GM04503 (cell line): ENCODE results near the gene TTC7B.

Experiments
- DNase-seq: peaks from one replicate; pipeline ENCODE4 v3.0.0-alpha.2; 2012; ENCODE audit warnings: low read depth

The TTC7B gene

GRCh38 chr14:90576581-90576980, 239.6 kb downstream of the TTC7B start:
- DNase-seq = peak; percentile 42

DNA sequence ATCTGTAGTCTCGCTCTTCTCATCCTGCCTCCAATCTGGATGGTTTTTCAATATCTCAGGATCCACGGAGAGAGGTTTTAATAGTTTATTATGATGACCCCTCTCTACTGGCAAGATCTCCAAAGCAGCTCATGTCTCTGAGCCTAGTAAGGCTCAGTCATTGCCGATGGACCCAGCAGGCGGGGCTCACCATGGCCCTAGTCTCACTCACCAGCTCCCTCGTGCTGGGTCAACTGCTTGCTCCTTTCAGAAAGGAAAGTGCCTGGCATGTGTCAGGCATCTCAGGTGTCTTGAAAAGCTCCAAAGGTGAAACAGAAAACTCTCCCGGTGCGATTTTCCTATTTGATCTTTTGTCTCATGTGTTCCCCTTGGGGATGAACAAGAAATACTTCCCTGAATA, 240.4 kb downstream of the TTC7B start:
- no peak for DNase-seq

DNA sequence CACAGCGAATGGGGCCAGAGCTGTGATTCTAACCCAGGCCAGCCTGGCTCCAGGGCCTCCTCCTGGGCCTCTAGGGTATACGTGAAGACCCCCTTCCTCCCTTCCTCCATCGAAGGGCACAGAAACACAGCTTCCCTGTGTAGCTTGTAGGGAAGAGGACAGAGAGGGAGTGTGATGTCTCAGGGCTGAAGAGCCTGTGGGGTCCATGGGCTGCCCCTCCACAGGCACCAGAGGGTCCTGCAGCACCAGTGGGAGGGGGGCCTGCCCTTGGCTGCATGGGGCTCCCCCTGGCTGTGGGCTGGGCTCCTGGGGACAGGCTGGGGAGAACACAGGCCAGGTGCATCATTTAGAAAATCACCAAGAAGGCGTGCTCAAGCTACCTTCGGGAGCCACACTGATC, 240.9 kb downstream of the TTC7B start:
- DNase-seq = no peak

DNA sequence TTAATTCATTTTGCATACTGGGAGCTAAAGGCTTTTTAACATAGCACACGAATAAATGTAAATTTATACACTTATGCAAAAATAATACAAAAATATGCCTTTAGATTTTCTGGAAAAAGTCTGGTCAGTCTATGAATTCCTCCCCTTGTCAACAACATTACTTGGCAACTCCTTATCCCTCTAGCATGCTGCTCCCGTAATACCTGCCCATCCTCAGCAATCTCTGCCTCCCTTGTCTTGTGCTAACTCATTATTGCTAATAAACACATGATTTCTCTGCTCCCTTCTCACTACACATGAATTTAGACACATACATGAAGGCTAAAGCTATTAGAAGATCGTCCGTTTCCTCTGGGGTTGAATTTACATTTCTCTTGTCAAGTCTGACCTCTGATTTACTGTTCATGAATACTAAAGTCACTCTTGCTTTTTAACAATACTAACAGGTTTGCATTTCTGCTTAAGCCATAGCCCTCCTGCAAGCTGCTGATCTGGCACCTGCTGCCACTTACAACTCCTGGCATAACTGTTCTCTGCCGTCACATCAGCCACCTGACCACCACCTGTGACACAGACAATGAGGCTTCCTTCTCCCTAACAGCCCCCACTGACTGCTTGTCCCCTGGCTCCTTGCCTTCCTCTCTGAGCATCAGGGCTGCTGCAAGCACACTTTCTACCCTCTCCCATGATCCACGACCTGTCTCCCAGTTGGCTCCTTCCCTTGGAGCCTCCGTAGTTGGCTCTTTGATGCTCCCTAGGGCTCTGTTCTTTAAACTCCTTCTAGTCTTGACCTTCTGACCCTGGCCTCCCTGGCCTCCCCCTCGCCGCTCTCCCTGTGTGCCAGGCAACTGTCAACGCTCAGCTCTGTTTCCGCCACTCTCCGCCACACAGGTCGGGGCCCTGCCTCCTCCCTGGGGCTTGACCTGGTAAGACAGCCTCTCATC, 241.8 kb downstream of the TTC7B start:
- DNase-seq = no peak

DNA sequence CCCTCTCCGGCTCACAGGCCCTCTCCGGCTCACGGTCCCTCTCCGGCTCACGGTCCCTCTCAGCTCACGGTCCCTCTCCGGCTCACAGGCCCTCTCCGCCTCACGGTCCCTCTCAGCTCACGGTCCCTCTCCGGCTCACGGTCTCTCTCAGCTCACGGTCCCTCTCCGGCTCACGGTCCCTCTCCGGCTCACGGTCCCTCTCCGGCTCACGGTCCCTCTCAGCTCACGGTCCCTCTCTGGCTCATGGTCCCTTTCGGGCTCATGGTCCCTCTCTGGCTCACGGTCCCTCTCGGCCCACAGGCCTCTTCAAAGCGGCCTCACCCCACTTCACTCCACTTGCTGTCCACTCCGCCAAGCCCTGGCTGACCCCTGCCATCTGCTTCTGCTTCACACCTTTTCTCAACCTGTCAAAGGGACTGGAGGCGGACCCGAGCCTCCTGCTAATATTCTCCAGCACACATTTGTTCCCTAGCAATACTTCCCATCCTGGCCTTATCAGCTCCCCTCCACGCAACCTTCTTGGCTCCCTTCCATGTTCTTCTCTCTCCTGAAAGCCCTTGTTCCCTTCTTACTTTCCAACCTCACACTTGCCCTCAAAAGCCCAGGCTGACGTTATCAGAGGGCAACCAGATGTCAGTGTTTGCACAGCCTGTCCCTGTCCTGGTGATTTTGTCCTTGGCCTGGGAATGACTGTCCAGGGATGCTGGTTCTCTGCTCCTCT, 242.7 kb downstream of the TTC7B start:
- DNase-seq = no peak

DNA sequence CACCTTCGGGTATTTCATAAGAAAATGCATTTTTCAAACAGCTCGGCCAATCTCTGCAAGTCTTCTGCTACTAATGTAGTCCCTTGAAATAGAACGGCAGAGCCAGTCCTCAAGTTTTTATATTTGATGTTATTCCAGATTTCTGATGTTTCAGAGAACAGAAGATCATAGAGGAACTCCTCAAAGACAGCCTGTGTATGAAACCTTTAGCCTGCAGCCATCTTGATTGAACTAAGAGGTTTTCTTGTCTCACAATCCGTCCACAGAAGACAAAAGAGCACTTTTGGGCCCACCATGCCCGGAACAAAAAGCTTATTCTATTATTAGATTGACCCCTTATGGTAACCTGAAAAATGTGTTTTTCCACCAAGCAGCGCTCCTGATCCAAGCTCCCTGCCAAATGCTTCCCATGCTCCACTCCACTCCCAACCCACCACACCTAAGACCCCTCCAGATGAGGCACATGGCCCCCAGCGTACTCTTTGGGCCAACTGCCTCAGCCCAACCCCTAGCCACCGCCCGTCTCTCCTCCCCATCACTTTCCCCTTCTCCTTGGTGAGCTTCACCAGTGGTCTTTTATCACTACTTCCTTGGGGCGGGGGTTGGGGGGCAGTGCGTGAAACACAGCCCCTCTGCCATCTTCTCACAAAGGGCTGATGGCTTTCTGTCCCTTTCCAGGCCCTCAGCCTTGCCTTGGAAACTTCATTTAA, 243.6 kb downstream of the TTC7B start:
- DNase-seq = no peak

DNA sequence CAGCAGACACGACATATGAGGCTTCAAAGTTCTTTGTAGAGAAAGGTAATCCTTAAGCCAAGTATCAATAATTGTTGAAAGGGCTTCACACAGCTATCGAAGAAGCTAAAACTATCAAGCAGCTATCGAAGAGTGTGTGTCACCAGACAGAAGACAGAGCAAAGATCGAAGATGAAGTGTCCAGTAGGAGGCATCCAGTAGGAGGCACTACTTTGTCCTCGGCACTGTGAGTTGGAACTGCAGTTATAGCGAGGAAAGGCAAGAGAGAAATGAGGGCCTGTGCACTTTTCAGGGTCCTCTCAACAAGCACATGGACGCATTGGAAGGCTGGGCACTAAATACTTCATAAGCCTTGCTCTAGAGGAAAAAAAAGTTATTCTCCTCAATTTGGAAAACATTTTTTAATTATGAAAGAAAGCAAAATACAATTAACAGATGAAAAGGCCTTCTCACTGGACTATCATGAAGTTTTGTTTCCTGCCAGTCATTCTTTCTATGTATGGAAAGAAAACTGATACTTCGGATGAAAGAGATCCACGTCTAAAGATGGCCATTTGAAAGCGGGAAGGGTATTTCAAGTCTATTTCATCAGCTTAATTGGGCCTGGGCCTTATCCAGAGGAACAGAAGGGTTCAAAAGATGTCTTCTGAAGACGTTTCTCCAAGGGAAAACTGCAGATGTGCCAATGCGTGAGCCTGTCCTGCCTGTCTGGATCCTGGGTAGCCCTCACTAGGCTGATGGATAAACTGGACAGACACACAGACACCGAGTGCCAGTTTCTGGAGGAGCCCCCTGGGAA, 244.9 kb downstream of the TTC7B start:
- DNase-seq = no peak

DNA sequence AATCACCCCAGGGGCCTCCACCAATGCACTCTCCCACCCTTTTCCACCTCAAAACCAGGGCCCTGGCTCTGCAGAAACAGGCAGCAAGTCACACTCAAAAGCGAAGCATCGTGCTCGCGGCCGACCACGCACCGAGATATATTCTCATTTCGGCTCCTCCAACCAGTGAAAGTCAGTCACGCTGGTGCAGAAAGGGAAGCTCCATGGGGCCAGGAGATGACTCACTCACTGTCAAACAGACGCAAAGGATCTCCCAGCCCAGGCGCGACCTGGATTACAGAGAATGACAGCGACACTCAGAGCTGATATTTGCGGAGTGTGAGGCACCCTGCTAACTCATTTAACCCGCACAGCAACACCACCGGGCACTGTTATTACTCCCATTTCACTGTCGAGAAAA, 245.8 kb downstream of the TTC7B start:
- DNase-seq = no peak

GRCh38 chr14:90569606-90570387, 246.4 kb downstream of the TTC7B start:
- DNase-seq = no peak

DNA sequence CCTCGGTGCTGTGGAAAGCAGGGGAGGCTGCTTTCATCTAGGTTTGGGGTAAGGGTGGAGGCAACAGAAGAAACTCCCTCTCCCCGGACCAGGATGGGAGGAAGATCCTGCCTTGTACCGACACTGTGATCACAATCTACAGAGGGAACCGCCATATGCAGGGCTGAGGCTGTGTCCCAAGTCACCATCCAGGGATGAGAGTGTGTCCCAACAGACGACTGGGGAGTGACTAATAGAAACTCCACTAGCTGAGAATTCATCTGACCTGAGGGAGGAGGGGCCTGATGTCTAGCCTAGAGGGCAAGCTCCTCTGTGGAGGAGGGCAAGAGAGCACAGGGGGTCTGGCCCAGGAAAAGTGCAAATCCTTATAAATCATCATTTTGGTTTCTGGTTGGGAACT, 247.0 kb downstream of the TTC7B start:
- DNase-seq = no peak

DNA sequence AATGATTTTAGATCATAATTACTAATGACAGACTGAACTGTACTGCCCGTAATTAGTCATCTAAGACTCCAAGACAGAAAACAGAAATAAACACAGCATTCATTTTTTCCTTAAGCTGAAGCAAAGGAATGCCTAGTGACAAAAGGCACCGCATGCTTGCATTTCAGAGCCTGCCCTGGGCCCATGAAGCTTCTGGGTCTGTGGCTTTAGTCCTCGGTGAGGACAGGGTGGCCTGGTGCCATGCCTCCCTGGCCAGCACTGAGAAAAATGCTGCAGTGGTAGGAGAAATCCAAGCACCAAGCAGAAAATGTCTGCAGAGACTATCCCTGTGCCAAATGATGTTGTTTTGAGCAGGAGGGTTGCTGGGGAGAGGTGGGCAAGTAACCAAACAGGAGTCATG, 247.8 kb downstream of the TTC7B start:
- DNase-seq = no peak

DNA sequence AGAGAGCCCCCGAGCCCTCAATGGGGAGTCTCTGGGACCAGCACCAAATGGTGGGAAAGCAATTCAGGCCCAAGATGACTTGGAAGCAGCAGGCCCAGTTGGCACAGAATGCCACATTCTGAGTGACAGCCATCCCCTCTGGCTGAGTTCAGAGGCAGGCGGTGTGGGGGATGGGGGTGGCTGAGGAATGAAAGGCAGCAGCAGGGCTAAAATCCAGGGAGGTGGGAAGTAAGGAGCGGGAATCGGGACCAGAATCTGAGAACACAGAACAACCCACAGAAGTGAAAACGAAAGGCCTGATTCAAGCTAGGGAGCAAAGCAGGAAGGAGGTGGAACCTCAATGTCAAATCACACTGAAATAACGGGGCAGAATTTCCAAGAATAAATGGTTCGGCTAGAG, 248.2 kb downstream of the TTC7B start:
- no peak for DNase-seq

DNA sequence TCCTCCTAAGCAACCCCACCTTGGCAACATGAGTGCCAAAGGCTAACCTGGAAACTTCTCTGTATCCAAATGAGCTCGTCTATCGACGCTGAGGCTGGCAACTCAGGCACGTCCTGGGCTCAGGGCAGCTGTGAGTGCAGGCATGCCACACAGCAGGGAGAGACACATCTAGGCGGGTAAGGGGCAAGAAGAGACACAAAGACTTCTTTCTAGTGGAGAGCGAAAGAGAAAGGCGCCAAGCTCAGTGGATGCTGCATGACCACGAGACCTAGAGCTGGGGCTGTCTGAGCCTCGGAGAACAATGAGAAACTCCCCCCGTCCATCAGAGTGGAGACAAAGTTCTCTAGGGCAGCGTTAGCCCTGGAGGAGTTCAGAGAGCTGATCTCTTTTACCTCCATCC, 249.0 kb downstream of the TTC7B start:
- no peak for DNase-seq

- no peak for DNase-seq
Observed at GRCh38 chr14:90566481-90566880, 249.7 kb downstream of the TTC7B start.

- DNase-seq = no peak
Observed at GRCh38 chr14:90564496-90564895, 251.7 kb downstream of the TTC7B start.

DNA sequence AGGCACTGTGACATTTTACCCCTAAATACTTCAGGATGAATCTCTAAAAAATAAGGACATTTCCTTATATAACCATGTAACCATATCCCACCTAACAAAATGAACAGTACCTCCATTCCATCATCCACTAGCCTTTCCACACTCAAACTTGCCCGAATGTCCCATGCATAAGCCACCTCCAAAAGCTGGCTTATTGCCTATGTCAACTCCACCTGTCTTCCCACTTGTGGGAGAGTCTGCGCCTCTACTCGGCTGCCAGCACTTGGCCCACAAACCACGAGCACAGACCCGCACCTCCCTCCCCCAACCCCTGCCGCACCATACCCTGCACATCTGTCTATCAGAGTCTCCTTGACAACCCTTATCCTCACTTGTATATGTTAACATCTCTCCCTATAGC, 253.6 kb downstream of the TTC7B start:
- DNase-seq = no peak

- DNase-seq = no peak
Observed at GRCh38 chr14:90561920-90562319, 254.3 kb downstream of the TTC7B start.

GRCh38 chr14:90560991-90561390, 255.2 kb downstream of the TTC7B start:
- DNase-seq = no peak

DNA sequence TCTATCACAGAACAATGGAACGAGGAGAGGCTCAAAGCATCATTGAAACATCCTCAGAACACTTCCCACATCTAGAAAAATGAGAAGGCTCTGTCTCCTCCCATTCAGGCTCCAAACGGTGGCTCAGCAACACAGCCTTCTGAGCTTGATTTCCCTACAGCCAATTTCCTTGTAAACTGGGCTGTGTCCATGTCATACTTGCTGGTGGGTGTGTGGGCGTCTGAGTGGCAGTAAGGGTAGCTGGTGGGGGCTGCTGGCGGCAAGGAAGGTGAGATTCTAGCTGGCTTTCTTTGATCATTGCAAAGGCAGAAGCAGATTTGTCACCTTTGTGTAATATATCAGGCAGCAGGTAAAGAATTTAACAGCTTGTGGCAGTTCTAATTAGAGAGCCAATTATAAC, 255.7 kb downstream of the TTC7B start:
- DNase-seq = no peak

- no peak for DNase-seq
Observed at GRCh38 chr14:90559811-90560492, 256.3 kb downstream of the TTC7B start.
